ENCODE results near the gene CD200R1.
A peak's percentile ranks its signal among the peaks of the same experiment; 100 is the strongest.

CD200R1 gene

GRCh38 chr3:113002037-113002436 is 27.1 kb upstream of the CD200R1 start:
- Histone ChIP-seq H3K36me3 (ENCODE audit: control insufficient read depth in 5 of 5, insufficient read depth in 5 of 5, low read length in 5 of 5) (peaks cover 44 to 78% (median 67%) of the 10 kb centered on the region in 5 donors), H3K4me1 (ENCODE audit: control insufficient read depth in 5 of 5, insufficient read depth in 5 of 5, low read length in 5 of 5) (no peaks in the 10 kb centered on the region), H3K27ac (ENCODE audit: low read depth, low read length) (no peak overlapping the region), H3K27me3 (ENCODE audit: control insufficient read depth in 5 of 5, insufficient read depth in 4 of 5, low read length in 5 of 5) (no peaks in the 10 kb centered on the region), H3K9ac (ENCODE audit: low read length in 5 of 5) (no peak overlapping the region), H3K4me3 (ENCODE audit: low read depth in 1 of 5, low read length in 5 of 5) (no peak overlapping the region), H3K9me3 (ENCODE audit: control insufficient read depth in 5 of 5, low read length in 5 of 5) (no peaks in the 10 kb centered on the region)

- Histone ChIP-seq H3K27ac (ENCODE audit: low read depth, low read length) (no peak overlapping the region), H3K9me3 (ENCODE audit: control insufficient read depth in 5 of 5, low read length in 5 of 5) (no peaks in the 10 kb centered on the region), H3K4me1 (ENCODE audit: control insufficient read depth in 5 of 5, insufficient read depth in 5 of 5, low read length in 5 of 5) (no peaks in the 10 kb centered on the region), H3K9ac (ENCODE audit: low read length in 5 of 5) (no peak overlapping the region), H3K27me3 (ENCODE audit: control insufficient read depth in 5 of 5, insufficient read depth in 4 of 5, low read length in 5 of 5) (no peaks in the 10 kb centered on the region), H3K4me3 (ENCODE audit: low read depth in 1 of 5, low read length in 5 of 5) (no peak overlapping the region), H3K36me3 (ENCODE audit: control insufficient read depth in 5 of 5, insufficient read depth in 5 of 5, low read length in 5 of 5) (peaks cover 34 to 65% (median 61%) of the 10 kb centered on the region in 5 donors)
Observed at GRCh38 chr3:113000691-113001090, 25.8 kb upstream of the CD200R1 start.

GRCh38 chr3:112995800-112996199 is 20.9 kb upstream of the CD200R1 start:
- H3K27me3 ChIP-seq (ENCODE audit: control insufficient read depth in 5 of 5, insufficient read depth in 4 of 5, low read length in 5 of 5): no peaks in the 10 kb centered on the region
- H3K36me3 ChIP-seq (ENCODE audit: control insufficient read depth in 5 of 5, insufficient read depth in 5 of 5, low read length in 5 of 5): peaks cover 4 to 26% (median 20%) of the 10 kb centered on the region in 5 donors
- H3K4me1 ChIP-seq (ENCODE audit: control insufficient read depth in 5 of 5, insufficient read depth in 5 of 5, low read length in 5 of 5): peaks cover 0 to 16% (median 14%) of the 10 kb centered on the region in 5 donors
- no peak overlapping the region for H3K9ac ChIP-seq (ENCODE audit: low read length in 5 of 5)
- H3K4me3 ChIP-seq (ENCODE audit: low read depth in 1 of 5, low read length in 5 of 5): no peak overlapping the region
- no peaks in the 10 kb centered on the region for H3K9me3 ChIP-seq (ENCODE audit: control insufficient read depth in 5 of 5, low read length in 5 of 5)
- H3K27ac ChIP-seq (ENCODE audit: low read depth, low read length): no peak overlapping the region

GRCh38 chr3:112990672-112991602 is 16.0 kb upstream of the CD200R1 start, which contains the start of gene GTPBP8:
Gene GTPBP8, plus strand, starts transcription at chr3:112990984. Its CDS starts 16 bp downstream, at chr3:112991000.
- Histone ChIP-seq H3K27me3 (ENCODE audit: control insufficient read depth in 5 of 5, insufficient read depth in 4 of 5, low read length in 5 of 5) (no peaks in the 10 kb centered on the region), H3K9ac (ENCODE audit: low read length in 5 of 5) (peak within 1 kb of the TSS; percentile 47 to 99 (median 92)), H3K4me1 (ENCODE audit: control insufficient read depth in 5 of 5, insufficient read depth in 5 of 5, low read length in 5 of 5) (peaks cover 0 to 21% (median 18%) of the 10 kb centered on the region in 5 donors), H3K9me3 (ENCODE audit: control insufficient read depth in 5 of 5, low read length in 5 of 5) (no peaks in the 10 kb centered on the region), H3K36me3 (ENCODE audit: control insufficient read depth in 5 of 5, insufficient read depth in 5 of 5, low read length in 5 of 5) (no peaks in the 10 kb centered on the region), H3K4me3 (ENCODE audit: low read depth in 1 of 5, low read length in 5 of 5) (peak within 1 kb of the TSS; percentile 67 to 99 (median 94)), H3K27ac (ENCODE audit: low read depth, low read length) (peak within 1 kb of the TSS; percentile 88)

DNA sequence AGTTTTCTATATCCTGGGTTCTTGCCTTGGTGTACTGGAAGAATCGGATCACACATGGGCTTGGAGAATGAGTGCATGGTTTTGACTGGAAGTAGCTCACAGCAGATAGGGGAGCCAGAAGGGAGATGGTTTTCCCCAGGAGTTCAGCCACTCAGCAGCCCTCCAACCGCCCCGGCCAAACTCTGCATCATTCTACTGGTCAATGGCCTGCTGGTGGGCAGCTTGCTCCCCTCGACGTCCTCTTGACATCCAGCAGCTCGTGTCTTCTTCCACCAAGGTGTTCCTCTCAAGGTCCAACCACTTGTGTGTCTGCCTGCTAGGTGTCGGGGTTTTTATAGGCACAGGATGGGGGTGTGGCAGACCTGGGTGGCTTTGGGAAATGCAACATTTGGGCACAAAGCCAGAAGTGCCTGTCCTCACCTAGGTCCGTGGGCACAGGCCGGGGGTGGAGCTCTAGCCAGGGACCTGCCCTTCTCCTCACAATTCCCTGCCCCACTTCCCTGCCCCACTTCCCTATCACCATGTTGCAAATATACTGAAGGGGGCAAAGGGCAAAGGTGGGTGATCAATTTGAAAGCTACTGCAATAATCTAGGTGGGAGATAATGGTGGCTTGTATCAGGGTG is 12.9 kb upstream of the CD200R1 start:
- Histone ChIP-seq H3K27me3 (ENCODE audit: control insufficient read depth in 5 of 5, insufficient read depth in 4 of 5, low read length in 5 of 5) (no peaks in the 10 kb centered on the region), H3K36me3 (ENCODE audit: control insufficient read depth in 5 of 5, insufficient read depth in 5 of 5, low read length in 5 of 5) (no peaks in the 10 kb centered on the region), H3K4me3 (ENCODE audit: low read depth in 1 of 5, low read length in 5 of 5) (no peak overlapping the region), H3K9ac (ENCODE audit: low read length in 5 of 5) (no peak overlapping the region), H3K27ac (ENCODE audit: low read depth, low read length) (no peak overlapping the region), H3K9me3 (ENCODE audit: control insufficient read depth in 5 of 5, low read length in 5 of 5) (no peaks in the 10 kb centered on the region), H3K4me1 (ENCODE audit: control insufficient read depth in 5 of 5, insufficient read depth in 5 of 5, low read length in 5 of 5) (peaks cover 0 to 21% (median 18%) of the 10 kb centered on the region in 5 donors)

DNA sequence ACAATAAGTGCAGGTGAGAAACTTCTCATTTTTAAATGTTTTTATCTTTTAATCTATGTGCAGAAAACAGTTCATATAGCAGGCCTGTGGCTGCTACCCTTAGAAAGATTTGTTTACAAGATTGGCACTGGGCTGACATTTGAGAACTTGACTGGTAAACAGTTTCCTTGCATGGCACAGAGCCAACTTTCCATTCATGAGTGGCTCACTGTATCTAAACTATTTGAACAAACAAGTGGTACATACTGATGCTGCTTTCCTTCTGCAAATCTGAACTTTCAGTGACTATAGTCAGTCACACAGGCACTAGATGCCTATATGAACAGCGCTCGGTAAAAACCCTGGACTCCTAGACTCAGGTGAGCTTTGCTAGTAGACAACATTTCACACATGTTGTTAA is 9.6 kb upstream of the CD200R1 start:
- Histone ChIP-seq H3K27me3 (ENCODE audit: control insufficient read depth in 5 of 5, insufficient read depth in 4 of 5, low read length in 5 of 5) (no peaks in the 10 kb centered on the region), H3K4me3 (ENCODE audit: low read depth in 1 of 5, low read length in 5 of 5) (no peak overlapping the region), H3K9me3 (ENCODE audit: control insufficient read depth in 5 of 5, low read length in 5 of 5) (no peaks in the 10 kb centered on the region), H3K4me1 (ENCODE audit: control insufficient read depth in 5 of 5, insufficient read depth in 5 of 5, low read length in 5 of 5) (no peaks in the 10 kb centered on the region), H3K36me3 (ENCODE audit: control insufficient read depth in 5 of 5, insufficient read depth in 5 of 5, low read length in 5 of 5) (no peaks in the 10 kb centered on the region), H3K27ac (ENCODE audit: low read depth, low read length) (no peak overlapping the region), H3K9ac (ENCODE audit: low read length in 5 of 5) (no peak overlapping the region)

- Histone ChIP-seq H3K27me3 (ENCODE audit: control insufficient read depth in 5 of 5, insufficient read depth in 4 of 5, low read length in 5 of 5) (no peaks in the 10 kb centered on the region), H3K36me3 (ENCODE audit: control insufficient read depth in 5 of 5, insufficient read depth in 5 of 5, low read length in 5 of 5) (no peaks in the 10 kb centered on the region), H3K9ac (ENCODE audit: low read length in 5 of 5) (no peak overlapping the region), H3K9me3 (ENCODE audit: control insufficient read depth in 5 of 5, low read length in 5 of 5) (no peaks in the 10 kb centered on the region), H3K4me1 (ENCODE audit: control insufficient read depth in 5 of 5, insufficient read depth in 5 of 5, low read length in 5 of 5) (peaks cover 0 to 3% (median 0%) of the 10 kb centered on the region in 5 donors), H3K4me3 (ENCODE audit: low read depth in 1 of 5, low read length in 5 of 5) (no peak overlapping the region), H3K27ac (ENCODE audit: low read depth, low read length) (no peak overlapping the region)
Observed at GRCh38 chr3:112982710-112983109, 7.8 kb upstream of the CD200R1 start.

- H3K27ac ChIP-seq (ENCODE audit: low read depth, low read length): no peak overlapping the region
- no peak overlapping the region for H3K4me3 ChIP-seq (ENCODE audit: low read depth in 1 of 5, low read length in 5 of 5)
- peaks cover 0 to 7% (median 6%) of the 10 kb centered on the region in 5 donors for H3K4me1 ChIP-seq (ENCODE audit: control insufficient read depth in 5 of 5, insufficient read depth in 5 of 5, low read length in 5 of 5)
- no peaks in the 10 kb centered on the region for H3K9me3 ChIP-seq (ENCODE audit: control insufficient read depth in 5 of 5, low read length in 5 of 5)
- H3K9ac ChIP-seq (ENCODE audit: low read length in 5 of 5): no peak overlapping the region
- H3K36me3 ChIP-seq (ENCODE audit: control insufficient read depth in 5 of 5, insufficient read depth in 5 of 5, low read length in 5 of 5): no peaks in the 10 kb centered on the region
- H3K27me3 ChIP-seq (ENCODE audit: control insufficient read depth in 5 of 5, insufficient read depth in 4 of 5, low read length in 5 of 5): no peaks in the 10 kb centered on the region
Observed at GRCh38 chr3:112980080-112980479, 5.2 kb upstream of the CD200R1 start.

- Histone ChIP-seq H3K9ac (ENCODE audit: low read length in 5 of 5) (no peak overlapping the region), H3K27me3 (ENCODE audit: control insufficient read depth in 5 of 5, insufficient read depth in 4 of 5, low read length in 5 of 5) (no peaks in the 10 kb centered on the region), H3K36me3 (ENCODE audit: control insufficient read depth in 5 of 5, insufficient read depth in 5 of 5, low read length in 5 of 5) (no peaks in the 10 kb centered on the region), H3K27ac (ENCODE audit: low read depth, low read length) (no peak overlapping the region), H3K4me1 (ENCODE audit: control insufficient read depth in 5 of 5, insufficient read depth in 5 of 5, low read length in 5 of 5) (peaks cover 0 to 7% (median 6%) of the 10 kb centered on the region in 5 donors), H3K9me3 (ENCODE audit: control insufficient read depth in 5 of 5, low read length in 5 of 5) (no peaks in the 10 kb centered on the region), H3K4me3 (ENCODE audit: low read depth in 1 of 5, low read length in 5 of 5) (no peak overlapping the region)
Observed at GRCh38 chr3:112979244-112979832, 4.4 kb upstream of the CD200R1 start.

DNA sequence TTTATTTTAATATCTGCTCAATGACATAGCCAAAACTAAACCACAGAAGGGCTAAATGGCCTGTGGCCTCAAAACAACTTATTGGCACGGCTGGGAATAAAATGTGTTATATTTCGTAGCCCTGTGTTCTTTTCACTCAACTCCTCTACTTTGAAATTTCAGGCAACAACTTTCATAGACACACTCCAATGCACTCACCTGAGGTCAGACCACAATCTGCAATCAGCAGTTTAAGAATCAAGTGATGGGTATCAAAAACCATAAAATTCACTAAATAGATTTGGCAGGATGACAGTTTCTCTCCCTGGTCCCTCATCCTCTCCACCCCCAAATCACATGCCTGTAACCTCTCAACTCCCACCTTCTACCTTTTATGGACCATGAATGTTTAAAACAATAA is 2.0 kb upstream of the CD200R1 start:
- H3K36me3 ChIP-seq (ENCODE audit: control insufficient read depth in 5 of 5, insufficient read depth in 5 of 5, low read length in 5 of 5): no peaks in the 10 kb centered on the region
- H3K27me3 ChIP-seq (ENCODE audit: control insufficient read depth in 5 of 5, insufficient read depth in 4 of 5, low read length in 5 of 5): no peaks in the 10 kb centered on the region
- no peak overlapping the region for H3K9ac ChIP-seq (ENCODE audit: low read length in 5 of 5)
- no peak overlapping the region for H3K27ac ChIP-seq (ENCODE audit: low read depth, low read length)
- H3K9me3 ChIP-seq (ENCODE audit: control insufficient read depth in 5 of 5, low read length in 5 of 5): no peaks in the 10 kb centered on the region
- no peak overlapping the region for H3K4me3 ChIP-seq (ENCODE audit: low read depth in 1 of 5, low read length in 5 of 5)
- peaks cover 0 to 7% (median 6%) of the 10 kb centered on the region in 5 donors for H3K4me1 ChIP-seq (ENCODE audit: control insufficient read depth in 5 of 5, insufficient read depth in 5 of 5, low read length in 5 of 5)
